Skeletal muscle satellite cell (primary cell): ENCODE measurements around the gene SMARCAL1.

ENCODE experiments used
- H3K27me3 ChIP-seq: 2 replicates; pipeline ENCODE4 v1.7.0; 2013; ENCODE audit warnings: low read length; ENCODE audit not compliant: control insufficient read depth, insufficient read depth
- H3K36me3 ChIP-seq: 2 replicates; pipeline ENCODE4 v1.7.0; 2013; ENCODE audit warnings: mild to moderate bottlenecking, control low read depth, low read length; ENCODE audit not compliant: insufficient read depth
- H3K4me1 ChIP-seq: 2 replicates; pipeline ENCODE4 v1.7.0; 2013; ENCODE audit warnings: low read length; ENCODE audit not compliant: control insufficient read depth, insufficient read depth
- H3K4me2 ChIP-seq: 2 replicates; pipeline ENCODE4 v1.7.0; 2013; ENCODE audit warnings: mild to moderate bottlenecking, low read length
- H3K4me3 ChIP-seq: 2 replicates; pipeline ENCODE4 v1.7.0; 2013; ENCODE audit warnings: low read length
- H3K9ac ChIP-seq: 2 replicates; pipeline ENCODE4 v1.7.0; 2013; ENCODE audit warnings: mild to moderate bottlenecking, low read depth, low read length, moderate library complexity
- H3K9me3 ChIP-seq: replicated peaks from 2 replicates; pipeline ENCODE4 v1.7.0; 2013; ENCODE audit warnings: mild to moderate bottlenecking, control low read depth, low read length

The SMARCAL1 gene

GRCh38 chr2:216498379-216499352 lies 86.4 kb downstream of the SMARCAL1 start, which contains the start of gene RPL37A:
Gene RPL37A, plus strand, starts transcription at chr2:216498844. Its CDS starts 31 bp downstream, at chr2:216498875.
- H3K36me3 ChIP-seq, result peaks cover 46% of the 10 kb centered on the region
- H3K27me3 ChIP-seq, result no peaks in the 10 kb centered on the region
- H3K4me3 ChIP-seq, result peak within 1 kb of the TSS; percentile 91
- peak within 1 kb of the TSS; percentile 99 for H3K9ac ChIP-seq
- peaks cover 57% of the 10 kb centered on the region for H3K4me1 ChIP-seq
- H3K4me2 ChIP-seq, result peak within 1 kb of the TSS; percentile 91
- H3K9me3 ChIP-seq, result no peaks in the 10 kb centered on the region

- Histone ChIP-seq H3K9me3 (no peaks in the 10 kb centered on the region), H3K4me1 (peaks cover 53% of the 10 kb centered on the region), H3K27me3 (no peaks in the 10 kb centered on the region), H3K36me3 (peaks cover 57% of the 10 kb centered on the region), H3K9ac (peak overlapping the region; percentile 99), H3K4me3 (peak overlapping the region; percentile 91), H3K4me2 (peak overlapping the region; percentile 91)
These were observed 87.4 kb downstream of the SMARCAL1 start for GRCh38 chr2:216499641-216500218.

DNA sequence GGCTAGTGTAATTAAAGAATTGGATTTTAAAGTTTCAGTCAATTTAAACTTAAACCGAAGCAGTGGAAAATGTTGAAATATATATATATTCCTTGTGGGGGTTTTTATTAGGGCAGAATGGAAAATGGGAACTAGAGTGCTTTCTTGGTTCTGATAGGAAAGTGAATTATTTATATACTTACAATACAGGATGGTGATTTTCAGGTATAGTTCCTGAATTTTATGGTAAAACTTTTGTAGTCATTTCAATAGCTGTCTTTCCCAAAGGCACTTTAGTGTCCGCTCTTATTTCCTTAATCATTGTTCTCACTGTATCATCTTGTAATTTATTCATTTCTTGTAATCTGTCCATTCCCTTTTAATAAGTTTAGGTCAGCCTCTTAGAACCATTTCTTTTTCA lies 88.3 kb downstream of the SMARCAL1 start:
- H3K4me2 ChIP-seq, result peak overlapping the region; percentile 91
- H3K4me1 ChIP-seq, result peaks cover 47% of the 10 kb centered on the region
- H3K4me3 ChIP-seq, result peak overlapping the region; percentile 91
- peak overlapping the region; percentile 99 for H3K9ac ChIP-seq
- no peaks in the 10 kb centered on the region for H3K9me3 ChIP-seq
- no peaks in the 10 kb centered on the region for H3K27me3 ChIP-seq
- peaks cover 65% of the 10 kb centered on the region for H3K36me3 ChIP-seq

DNA sequence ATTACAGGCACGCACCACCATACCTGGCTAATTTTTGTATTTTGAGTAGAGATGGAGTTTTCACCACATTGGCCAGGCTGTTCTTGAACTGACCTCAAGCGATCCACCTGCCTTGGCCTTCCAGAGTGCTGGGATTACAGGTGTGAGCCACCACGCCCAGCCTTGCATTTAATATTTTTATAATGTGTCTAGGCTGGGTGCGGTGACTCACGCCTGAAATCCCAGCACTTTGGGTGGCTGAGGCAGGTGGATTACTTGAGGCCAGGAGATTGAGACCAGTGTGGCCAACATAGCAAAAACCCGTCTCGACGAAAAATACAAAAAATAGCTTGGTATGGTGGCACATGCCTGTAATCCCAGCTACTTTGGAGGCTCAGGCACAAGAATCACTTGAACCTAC lies 89.6 kb downstream of the SMARCAL1 start:
- H3K4me3 ChIP-seq, result no peak overlapping the region
- H3K9ac ChIP-seq, result no peak overlapping the region
- H3K27me3 ChIP-seq, result no peaks in the 10 kb centered on the region
- H3K36me3 ChIP-seq, result peaks cover 77% of the 10 kb centered on the region
- no peaks in the 10 kb centered on the region for H3K9me3 ChIP-seq
- peaks cover 44% of the 10 kb centered on the region for H3K4me1 ChIP-seq
- peak overlapping the region; percentile 91 for H3K4me2 ChIP-seq

- peaks cover 77% of the 10 kb centered on the region for H3K36me3 ChIP-seq
- H3K4me2 ChIP-seq, result peak overlapping the region; percentile 91
- H3K4me3 ChIP-seq, result no peak overlapping the region
- no peak overlapping the region for H3K9ac ChIP-seq
- peaks cover 44% of the 10 kb centered on the region for H3K4me1 ChIP-seq
- no peaks in the 10 kb centered on the region for H3K27me3 ChIP-seq
- H3K9me3 ChIP-seq, result no peaks in the 10 kb centered on the region
These were observed 90.3 kb downstream of the SMARCAL1 start for GRCh38 chr2:216502381-216503158.

GRCh38 chr2:216503159-216503629 lies 90.9 kb downstream of the SMARCAL1 start:
- Histone ChIP-seq H3K4me2 (peak overlapping the region; percentile 11), H3K9ac (no peak overlapping the region), H3K9me3 (no peaks in the 10 kb centered on the region), H3K4me3 (no peak overlapping the region), H3K4me1 (peaks cover 38% of the 10 kb centered on the region), H3K27me3 (no peaks in the 10 kb centered on the region), H3K36me3 (peaks cover 77% of the 10 kb centered on the region)

GRCh38 chr2:216503697-216504375 lies 91.6 kb downstream of the SMARCAL1 start:
- H3K4me3 ChIP-seq, result no peak overlapping the region
- H3K9ac ChIP-seq, result no peak overlapping the region
- H3K4me1 ChIP-seq, result peaks cover 38% of the 10 kb centered on the region
- no peak overlapping the region for H3K4me2 ChIP-seq
- H3K27me3 ChIP-seq, result no peaks in the 10 kb centered on the region
- H3K36me3 ChIP-seq, result peaks cover 77% of the 10 kb centered on the region
- no peaks in the 10 kb centered on the region for H3K9me3 ChIP-seq

- Histone ChIP-seq H3K9me3 (no peaks in the 10 kb centered on the region), H3K27me3 (no peaks in the 10 kb centered on the region), H3K4me2 (no peak overlapping the region), H3K36me3 (peaks cover 72% of the 10 kb centered on the region), H3K9ac (no peak overlapping the region), H3K4me1 (peaks cover 38% of the 10 kb centered on the region), H3K4me3 (no peak overlapping the region)
These were observed 92.1 kb downstream of the SMARCAL1 start for GRCh38 chr2:216504376-216504762.

- H3K9ac ChIP-seq, result no peak overlapping the region
- peaks cover 40% of the 10 kb centered on the region for H3K4me1 ChIP-seq
- no peak overlapping the region for H3K4me2 ChIP-seq
- no peaks in the 10 kb centered on the region for H3K9me3 ChIP-seq
- no peaks in the 10 kb centered on the region for H3K27me3 ChIP-seq
- H3K36me3 ChIP-seq, result peaks cover 62% of the 10 kb centered on the region
- H3K4me3 ChIP-seq, result no peak overlapping the region
These were observed 93.1 kb downstream of the SMARCAL1 start for GRCh38 chr2:216505133-216506106.
